ENCODE results near the gene JUND. TPM values are rescaled to one million over a fixed set of nuclear protein-coding genes. Genes with fewer than 3 reads are reported as not detected.

The JUND gene
- total and polyA plus RNA-seq, 2 of the 4 experiments (the other 2 are of a cell fraction), result 14.2 to 77.2 TPM

DNA sequence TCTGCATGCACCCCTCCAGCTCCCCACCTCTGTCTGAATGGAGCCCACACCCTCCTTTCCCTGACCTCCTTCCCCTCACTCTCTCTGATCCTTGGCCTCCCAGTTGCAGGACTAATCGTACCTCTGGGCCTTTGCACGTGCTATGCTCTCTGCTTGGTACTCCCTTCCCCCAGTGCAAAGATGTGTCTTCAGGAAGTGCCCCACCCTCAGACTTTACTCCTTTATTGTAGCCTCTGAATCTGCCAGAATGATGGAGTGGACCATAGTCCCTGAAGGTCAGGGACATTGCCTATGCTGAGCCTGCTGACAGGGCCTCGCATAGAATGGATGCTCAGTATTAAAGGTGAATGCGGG is 1.3 kb upstream of the JUND start:
- BruUV-seq (replicated peaks), result no TSS peak
- Histone ChIP-seq H4K91ac (ENCODE audit: insufficient read depth, low read depth, low read length) (peak overlapping the region; percentile 92), H3K27ac (ENCODE audit: insufficient read depth, low read length) (peak overlapping the region; percentile 97), H2BK15ac (ENCODE audit: low read depth, low read length) (peak overlapping the region; percentile 25; the same call in 2 of the 3 replicates), H3K56ac (ENCODE audit: extremely low read depth, insufficient read depth, low read length) (peak overlapping the region; percentile 95), H2BK120ac (ENCODE audit: low read depth, low read length) (peak overlapping the region; percentile 92), H4K20me1 (ENCODE audit: insufficient read depth, low read length) (peaks cover 26% of the 10 kb centered on the region), H2AK9ac (replicated peaks; ENCODE audit: low read depth, low read length, poor library complexity) (peak overlapping the region; percentile 95), H2AK5ac (ENCODE audit: low read depth, low read length) (peak overlapping the region; percentile 99), H2AFZ (replicated peaks; ENCODE audit: low read length, poor library complexity) (peak overlapping the region; percentile 90), H3K9ac (ENCODE audit: low read depth, low read length) (peak overlapping the region; percentile 97), H3K27me3 (ENCODE audit: control insufficient read depth, insufficient read depth, low read length) (no peaks in the 10 kb centered on the region), H2BK5ac (ENCODE audit: low read depth, low read length, poor library complexity, severe bottlenecking) (peak overlapping the region; percentile 92), H3K4ac (ENCODE audit: low read depth, low read length) (peak overlapping the region; percentile 97), H2BK20ac (ENCODE audit: low read depth, low read length) (peak overlapping the region; percentile 79; the same call in 1 of the 2 replicates), H3K9me1 (ENCODE audit: insufficient read depth, low read length) (peaks cover 4% of the 10 kb centered on the region), H4K8ac (ENCODE audit: low read depth in 2 of 2, low read length in 2 of 2) (peak overlapping the region; percentile 81 to 89), H3K4me1 (ENCODE audit: control insufficient read depth, insufficient read depth, low read length) (peaks cover 14% of the 10 kb centered on the region), H3K36me3 (ENCODE audit: control insufficient read depth, insufficient read depth, low read length) (peaks cover 11% of the 10 kb centered on the region), H3K4me2 (ENCODE audit: low read depth, low read length) (peak overlapping the region; percentile 81), H3K4me3 (ENCODE audit: insufficient read depth, low read depth, low read length) (no peak overlapping the region), H3K79me1 (ENCODE audit: low read depth in 1 of 2, low read length in 2 of 2) (peaks cover 0 to 41% of the 10 kb centered on the region in 2 experiments; a peak in 2 of 4 replicates), H3K14ac (replicated peaks; ENCODE audit: low read depth, low read length) (peak overlapping the region; percentile 96), H3K18ac (ENCODE audit: low read depth, low read length) (peak overlapping the region; percentile 87), H4K5ac (ENCODE audit: low read depth, low read length) (peak overlapping the region; percentile 83), H3K9me3 (ENCODE audit: control insufficient read depth, insufficient read depth, low read length) (no peaks in the 10 kb centered on the region), H3K23ac (ENCODE audit: low read depth, low read length) (peak overlapping the region; percentile 92)
- ChIA-PET CTCF (interaction anchor here (4.8 kb wide), 1 partner anchor 47 kb away, joined by 39 read pairs; no protein-coding TSS in a partner anchor), POLR2A (ENCODE audit: unreplicated experiment) (interaction anchor here (0.6 to 1.8 kb wide), 3 partner anchors 10 to 46 kb away, joined by 3 to 17 read pairs (median 16); partner anchors contain the start of gene LSM4)
- intact Hi-C loops (cut with micrococcal nuclease), result loop anchor here (1.0 kb wide), 2 partner anchors 9 to 23 kb away; no protein-coding TSS in a partner anchor
- DNase-seq, result no peak
- ATAC-seq (ENCODE audit: low read depth), result no peak
- dilution Hi-C loops (cut with HindIII; ENCODE audit: low sequenced_read_pairs, unreplicated experiment), result no loop called here
- TF ChIP-seq, protein P1, sequence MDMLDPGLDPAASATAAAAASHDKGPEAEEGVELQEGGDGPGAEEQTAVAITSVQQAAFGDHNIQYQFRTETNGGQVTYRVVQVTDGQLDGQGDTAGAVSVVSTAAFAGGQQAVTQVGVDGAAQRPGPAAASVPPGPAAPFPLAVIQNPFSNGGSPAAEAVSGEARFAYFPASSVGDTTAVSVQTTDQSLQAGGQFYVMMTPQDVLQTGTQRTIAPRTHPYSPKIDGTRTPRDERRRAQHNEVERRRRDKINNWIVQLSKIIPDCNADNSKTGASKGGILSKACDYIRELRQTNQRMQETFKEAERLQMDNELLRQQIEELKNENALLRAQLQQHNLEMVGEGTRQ (IDR thresholded peaks at IDR 0.05; ENCODE audit: low read depth, low read length), result no peak
- peak; percentile 14; the same call in 1 of the 2 replicates for TF ChIP-seq BHLHE40 (IDR thresholded peaks at IDR 0.05; ENCODE audit: low read depth, low read length)
- 34% methylated on average over 2 of the region's 4 CpGs; no CpG with 5 or more reads in 1 of the 2 experiments for WGBS, 2 experiments (ENCODE audit: extremely low coverage in 2 of 2, insufficient read length in 1 of 2)
- in situ Hi-C loops (cut with MboI; ENCODE audit: low sequenced_read_pairs), result no loop called here
